Subcutaneous abdominal adipose tissue (tissue), 5 donors: ENCODE results near the gene SIPA1.
"Not testable (repeated sequence)": the region's sequence is repeated elsewhere in the genome, so short reads cannot be mapped to it uniquely, and the experiment has no call there.

Experiments
- H3K27ac ChIP-seq: one replicate; pipeline ENCODE4 v1.7.0; 2013; ENCODE audit warnings: low read depth, mild to moderate bottlenecking, inconsistent platforms, low read length, moderate library complexity
- H3K27me3 ChIP-seq, 5 donors: one replicate each; pipeline ENCODE4 v1.7.0; 2013; ENCODE audit warnings: low read length in 5 of 5, inconsistent platforms in 1 of 5; ENCODE audit not compliant: control insufficient read depth in 5 of 5, insufficient read depth in 4 of 5
- H3K36me3 ChIP-seq, 5 donors: one replicate each; pipeline ENCODE4 v1.7.0; 2013; ENCODE audit warnings: low read length in 5 of 5; ENCODE audit not compliant: control insufficient read depth in 5 of 5, insufficient read depth in 5 of 5
- H3K4me1 ChIP-seq, 5 donors: one replicate each; pipeline ENCODE4 v1.7.0; 2013; ENCODE audit warnings: low read length in 5 of 5, mild to moderate bottlenecking in 3 of 5, moderate library complexity in 1 of 5; ENCODE audit not compliant: control insufficient read depth in 5 of 5, insufficient read depth in 5 of 5
- H3K4me3 ChIP-seq, 5 donors: one replicate each; pipeline ENCODE4 v1.7.0; 2013; ENCODE audit warnings: low read length in 5 of 5, low read depth in 1 of 5
- H3K9ac ChIP-seq, 5 donors: one replicate each; pipeline ENCODE4 v1.7.0; 2013; ENCODE audit warnings: low read length in 5 of 5, mild to moderate bottlenecking in 4 of 5, moderate library complexity in 3 of 5
- H3K9me3 ChIP-seq, 5 donors: one replicate each; pipeline ENCODE4 v1.7.0; 2013; ENCODE audit warnings: low read length in 5 of 5; ENCODE audit not compliant: control insufficient read depth in 5 of 5
- donor health status: healthy.
- donor health status: healthy.
- donor health status: healthy.
- donor health status: healthy.
- donor health status: healthy.

SIPA1 gene

GRCh38 chr11:65634440-65634839, 3.5 kb upstream of the SIPA1 start:
- peaks cover 4 to 25% (median 22%) of the 10 kb centered on the region in 5 donors for H3K4me1 ChIP-seq
- no peak overlapping the region for H3K4me3 ChIP-seq
- H3K27ac ChIP-seq: no peak overlapping the region

DNA sequence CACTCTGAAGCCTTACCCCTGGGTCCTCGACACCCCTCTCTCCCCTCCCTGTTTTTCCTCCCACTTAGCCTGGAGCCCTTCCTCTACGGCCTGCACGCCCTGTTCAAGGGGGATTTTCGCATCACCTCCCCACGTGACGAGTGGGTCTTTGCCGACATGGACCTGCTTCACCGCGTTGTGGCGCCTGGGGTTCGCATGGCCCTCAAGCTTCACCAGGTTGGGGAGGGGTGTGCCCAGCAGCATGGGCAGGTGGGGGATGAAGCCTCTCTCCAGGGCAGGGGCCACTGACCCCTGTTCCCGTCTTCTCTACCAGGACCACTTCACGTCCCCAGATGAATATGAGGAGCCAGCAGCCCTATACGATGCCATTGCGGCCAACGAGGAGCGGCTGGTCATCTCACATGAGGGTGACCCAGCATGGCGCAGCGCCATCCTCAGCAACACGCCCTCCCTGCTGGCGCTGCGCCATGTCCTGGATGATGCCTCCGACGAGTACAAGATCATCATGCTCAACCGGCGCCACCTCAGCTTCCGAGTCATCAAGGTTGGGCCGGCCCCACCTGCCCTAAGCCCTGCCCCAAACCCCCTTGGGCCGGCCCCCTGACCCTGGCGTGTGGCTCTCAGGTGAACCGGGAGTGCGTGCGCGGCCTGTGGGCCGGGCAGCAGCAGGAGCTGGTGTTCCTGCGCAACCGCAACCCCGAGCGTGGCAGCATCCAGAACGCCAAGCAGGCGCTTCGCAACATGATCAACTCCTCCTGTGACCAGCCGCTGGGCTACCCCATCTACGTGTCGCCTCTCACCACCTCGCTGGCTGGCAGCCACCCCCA, 2.8 kb upstream of the SIPA1 start:
- Histone ChIP-seq H3K36me3 (peaks cover 0 to 67% (median 56%) of the 10 kb centered on the region in 5 donors), H3K27ac (no peak overlapping the region), H3K4me1 (peaks cover 7 to 32% (median 29%) of the 10 kb centered on the region in 5 donors), H3K9me3 (no peaks in the 10 kb centered on the region), H3K4me3 (no peak overlapping the region), H3K27me3 (no peaks in the 10 kb centered on the region), H3K9ac (no peak overlapping the region)

More at GRCh38 chr11:65634440-65634839, 3.5 kb upstream of the SIPA1 start:
- Histone ChIP-seq H3K9me3 (no peaks in the 10 kb centered on the region), H3K9ac (no peak overlapping the region), H3K27me3 (no peaks in the 10 kb centered on the region), H3K36me3 (peaks cover 0 to 74% (median 63%) of the 10 kb centered on the region in 5 donors)

GRCh38 chr11:65636108-65637031, 1.5 kb upstream of the SIPA1 start:
- peaks cover 0 to 61% (median 51%) of the 10 kb centered on the region in 5 donors for H3K36me3 ChIP-seq
- H3K27me3 ChIP-seq: no peaks in the 10 kb centered on the region
- no peak overlapping the region for H3K27ac ChIP-seq
- H3K4me1 ChIP-seq: peaks cover 10 to 44% (median 41%) of the 10 kb centered on the region in 5 donors
- no peak overlapping the region for H3K4me3 ChIP-seq
- H3K9ac ChIP-seq: no peak overlapping the region
- H3K9me3 ChIP-seq: no peaks in the 10 kb centered on the region

DNA sequence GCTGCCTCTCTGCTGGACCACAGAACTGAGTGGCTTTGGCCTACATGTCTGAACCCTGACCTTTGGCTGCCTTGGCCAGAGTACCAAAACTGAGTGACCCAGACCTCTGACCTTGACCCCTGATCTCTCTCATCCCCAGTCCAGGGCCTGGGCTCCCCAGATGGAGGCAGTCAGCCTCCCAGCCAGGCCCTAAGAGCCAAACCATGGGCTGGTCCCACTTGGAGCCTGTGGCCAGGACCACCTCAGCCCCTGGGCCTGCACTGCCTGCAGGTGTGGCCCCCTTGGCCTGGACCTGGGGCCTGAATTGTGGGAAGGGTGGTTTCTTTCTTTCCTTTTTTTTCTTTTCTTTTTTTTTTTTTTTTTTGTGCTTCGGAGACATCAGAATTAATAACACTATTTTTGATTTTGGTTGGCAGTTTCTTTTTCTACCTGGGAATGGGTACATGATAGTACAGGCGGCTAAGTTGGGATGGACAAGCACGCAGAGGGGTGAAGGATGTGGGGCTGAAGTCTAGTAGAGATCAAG, 806 bp upstream of the SIPA1 start:
- Histone ChIP-seq H3K4me3 (peak overlapping the region in 2 of 5 donors; percentile 58 to 85), H3K27me3 (no peaks in the 10 kb centered on the region), H3K9ac (peak overlapping the region in 3 of 5 donors; percentile 52 to 82 (median 53)), H3K9me3 (no peaks in the 10 kb centered on the region), H3K4me1 (peaks cover 10 to 51% (median 49%) of the 10 kb centered on the region in 5 donors), H3K36me3 (peaks cover 0 to 60% (median 48%) of the 10 kb centered on the region in 5 donors), H3K27ac (peak overlapping the region; percentile 69)

GRCh38 chr11:65639228-65639597, 1.3 kb downstream of the SIPA1 start:
- H3K36me3 ChIP-seq: peaks cover 0 to 60% (median 50%) of the 10 kb centered on the region in 5 donors
- not testable (repeated sequence) for H3K9me3 ChIP-seq, H3K27me3 ChIP-seq, H3K9ac ChIP-seq
- H3K27ac ChIP-seq: peak overlapping the region; percentile 86
- H3K4me1 ChIP-seq: peaks cover 10 to 53% (median 50%) of the 10 kb centered on the region in 5 donors
- peak overlapping the region in 2 of 5 donors; percentile 42 to 86 for H3K4me3 ChIP-seq

DNA sequence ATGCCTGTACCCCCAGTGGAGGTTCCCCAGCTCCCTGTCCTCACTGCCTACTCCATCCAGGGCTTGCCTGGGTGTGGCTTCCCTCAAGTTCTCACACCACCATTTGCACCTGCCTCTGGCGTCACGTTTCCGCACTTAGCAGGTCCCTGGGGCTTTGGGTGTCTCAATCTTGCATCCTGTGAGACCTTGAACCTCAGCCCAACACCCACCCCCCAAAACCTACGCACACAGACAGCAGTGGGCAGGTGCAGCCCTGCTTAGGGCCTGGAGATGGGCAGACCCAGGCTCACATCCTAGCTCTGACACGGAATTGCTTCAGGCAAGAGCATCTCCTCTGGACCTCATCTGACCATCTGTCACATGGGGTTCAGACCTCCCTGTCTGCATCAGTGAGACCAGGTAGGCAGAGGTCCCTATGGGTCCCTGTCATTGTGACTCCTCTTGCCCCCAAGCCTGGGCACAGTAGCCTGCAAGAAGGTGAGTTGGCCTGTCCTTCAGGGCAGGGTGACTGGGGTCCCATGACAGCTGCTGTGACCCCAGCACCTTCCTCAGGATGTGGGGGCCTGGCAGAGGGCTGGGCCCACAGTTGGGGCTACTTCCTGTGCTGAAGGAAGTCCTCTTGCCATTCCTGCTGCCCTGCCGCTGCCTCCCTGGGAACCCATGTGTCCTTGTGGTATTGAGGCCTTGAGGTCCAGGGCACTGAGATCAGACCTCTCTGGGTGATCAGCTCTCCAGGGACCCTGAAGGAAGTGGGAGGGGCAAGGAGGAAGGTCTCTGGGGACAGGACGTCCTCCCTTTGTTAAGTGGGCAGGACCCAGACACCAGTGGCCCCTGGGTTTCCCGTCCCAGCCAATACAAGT, 2.0 kb downstream of the SIPA1 start:
- H3K9me3 ChIP-seq: no peaks in the 10 kb centered on the region
- peak overlapping the region in 3 of 5 donors; percentile 28 to 78 (median 73) for H3K9ac ChIP-seq
- no peaks in the 10 kb centered on the region for H3K27me3 ChIP-seq
- H3K4me3 ChIP-seq: peak overlapping the region in 4 of 5 donors; percentile 15 to 50 (median 44)
- H3K27ac ChIP-seq: peak overlapping the region; percentile 65
- peaks cover 0 to 58% (median 49%) of the 10 kb centered on the region in 5 donors for H3K36me3 ChIP-seq
- H3K4me1 ChIP-seq: peaks cover 10 to 53% (median 50%) of the 10 kb centered on the region in 5 donors

DNA sequence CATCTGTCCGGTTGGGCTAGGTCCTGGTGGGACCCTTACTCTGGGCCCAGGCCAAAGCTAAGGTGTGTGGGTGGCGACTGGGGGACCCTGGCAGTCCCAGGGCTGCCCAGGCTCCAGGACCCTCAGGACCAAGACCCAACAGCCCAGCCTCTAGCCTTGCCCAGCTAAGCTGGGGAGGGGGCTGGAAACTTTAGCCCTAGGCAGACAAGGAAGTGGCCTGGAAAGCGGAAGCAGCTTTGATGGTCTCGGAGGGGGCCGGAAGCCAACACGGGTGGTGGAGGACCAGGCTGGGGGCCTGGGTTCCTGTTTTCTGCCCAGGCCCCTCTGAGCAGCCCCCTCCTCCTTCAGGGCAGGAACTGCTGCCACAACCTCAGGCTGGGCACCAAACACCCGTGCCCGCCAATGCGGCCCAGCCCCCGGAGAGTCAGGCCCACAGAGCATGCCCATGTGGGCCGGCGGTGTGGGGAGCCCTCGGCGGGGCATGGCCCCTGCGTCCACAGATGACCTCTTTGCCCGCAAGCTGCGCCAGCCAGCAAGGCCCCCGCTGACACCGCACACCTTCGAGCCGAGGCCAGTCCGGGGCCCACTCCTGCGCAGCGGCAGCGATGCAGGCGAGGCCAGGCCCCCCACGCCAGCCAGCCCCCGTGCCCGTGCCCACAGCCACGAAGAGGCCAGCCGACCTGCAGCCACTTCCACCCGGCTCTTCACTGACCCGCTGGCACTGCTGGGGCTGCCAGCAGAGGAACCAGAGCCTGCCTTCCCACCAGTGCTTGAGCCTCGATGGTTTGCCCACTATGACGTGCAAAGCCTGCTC, 2.8 kb downstream of the SIPA1 start:
- Histone ChIP-seq H3K9me3 (no peaks in the 10 kb centered on the region), H3K27ac (peak overlapping the region; percentile 65), H3K4me3 (peak overlapping the region in 3 of 5 donors; percentile 42 to 50 (median 45)), H3K36me3 (peaks cover 0 to 58% (median 49%) of the 10 kb centered on the region in 5 donors), H3K27me3 (no peaks in the 10 kb centered on the region), H3K4me1 (peaks cover 10 to 53% (median 50%) of the 10 kb centered on the region in 5 donors), H3K9ac (peak overlapping the region in 3 of 5 donors; percentile 28 to 78 (median 73))

- Histone ChIP-seq H3K9me3 (no peaks in the 10 kb centered on the region), H3K9ac (peak overlapping the region in 2 of 5 donors; percentile 28 to 52), H3K27ac (no peak overlapping the region), H3K36me3 (peaks cover 0 to 58% (median 50%) of the 10 kb centered on the region in 5 donors), H3K4me3 (peak overlapping the region in 4 of 5 donors; percentile 22 to 61 (median 48)), H3K4me1 (peaks cover 10 to 53% (median 50%) of the 10 kb centered on the region in 5 donors), H3K27me3 (no peaks in the 10 kb centered on the region)
These were observed 3.6 kb downstream of the SIPA1 start for GRCh38 chr11:65641297-65642013.
